ENCODE measurements around the gene ABCG2. TPM values are rescaled to one million over a fixed set of nuclear protein-coding genes. Genes with fewer than 3 reads are reported as not detected.

The ABCG2 gene
- total and polyA plus RNA-seq, 7 experiments from 2014 or later: 0.26 to 0.67 (median 0.46) TPM; not detected in 3

DNA sequence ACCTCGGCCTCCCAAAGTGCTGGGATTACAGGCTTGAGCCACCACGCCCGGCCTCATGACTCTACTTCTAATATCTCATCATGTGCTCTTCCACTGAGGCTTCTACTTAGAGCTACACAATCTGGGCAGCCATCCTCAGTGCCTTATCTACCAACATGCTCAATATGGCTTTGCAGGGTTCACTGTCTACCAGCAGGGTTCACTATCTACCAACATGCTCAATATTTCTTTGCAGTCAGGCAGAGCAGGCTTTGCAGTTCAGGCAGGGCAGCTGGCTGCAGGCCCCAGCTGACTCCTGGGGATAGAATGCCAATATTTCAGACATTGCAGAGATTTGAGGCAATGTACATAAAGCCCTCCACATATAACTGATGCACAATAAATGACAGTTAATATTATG, 103.5 kb downstream of the ABCG2 start:
- Histone ChIP-seq H3K4me1 (ENCODE audit: control insufficient read depth in 2 of 2, insufficient read depth in 2 of 2, low read length in 2 of 2) (no peaks in the 10 kb centered on the region), H3K27me3 (ENCODE audit: control insufficient read depth in 2 of 2, insufficient read depth in 2 of 2, low read length in 2 of 2) (no peaks in the 10 kb centered on the region), H3K9me3 (ENCODE audit: control insufficient read depth in 2 of 3, low read length in 3 of 3) (no peaks in the 10 kb centered on the region), H3K4me3 (ENCODE audit: low read length) (no peak overlapping the region), H3K27ac (ENCODE audit: low read depth, low read length) (no peak overlapping the region), H3K36me3 (ENCODE audit: control insufficient read depth in 2 of 3, insufficient read depth in 3 of 3, low read length in 3 of 3) (peaks cover 0 to 8% (median 0%) of the 10 kb centered on the region in 3 experiments)
- CTCF ChIA-PET: interaction anchor here (0.6 kb wide), 1 partner anchor 351 kb away, joined by 6 read pairs; no protein-coding TSS in a partner anchor
- Mint-ChIP-seq H3K27ac (no peak overlapping the region), H3K27me3 (no peaks in the 10 kb centered on the region), H3K4me1 (no peaks in the 10 kb centered on the region), H3K4me3 (no peak overlapping the region), H3K36me3 (peaks cover 3 to 37% (median 12%) of the 10 kb centered on the region in 5 donors), H3K9me3 (no peaks in the 10 kb centered on the region)
- ATAC-seq (no peak), DNase-seq (no peak)
- POLR2A ChIA-PET: no interaction called here
- intact Hi-C loops (cut with micrococcal nuclease): no loop called here

- no peaks in the 10 kb centered on the region for H3K9me3 Mint-ChIP-seq
- H3K4me1 Mint-ChIP-seq: no peaks in the 10 kb centered on the region
- CTCF ChIA-PET: no interaction called here
- H3K27me3 ChIP-seq (ENCODE audit: control insufficient read depth in 2 of 2, insufficient read depth in 2 of 2, low read length in 2 of 2): no peaks in the 10 kb centered on the region
- peaks cover 3 to 30% (median 12%) of the 10 kb centered on the region in 5 donors for H3K36me3 Mint-ChIP-seq
- H3K4me3 Mint-ChIP-seq: no peak overlapping the region
- H3K36me3 ChIP-seq (ENCODE audit: control insufficient read depth in 2 of 3, insufficient read depth in 3 of 3, low read length in 3 of 3): peaks cover 0 to 8% (median 0%) of the 10 kb centered on the region in 3 experiments
- no peaks in the 10 kb centered on the region for H3K4me1 ChIP-seq (ENCODE audit: control insufficient read depth in 2 of 2, insufficient read depth in 2 of 2, low read length in 2 of 2)
- H3K27ac ChIP-seq (ENCODE audit: low read depth, low read length): no peak overlapping the region
- no peaks in the 10 kb centered on the region for H3K9me3 ChIP-seq (ENCODE audit: control insufficient read depth in 2 of 3, low read length in 3 of 3)
- no peak for ATAC-seq
- H3K27me3 Mint-ChIP-seq: no peaks in the 10 kb centered on the region
- POLR2A ChIA-PET: no interaction called here
- no peak overlapping the region for H3K4me3 ChIP-seq (ENCODE audit: low read length)
- H3K27ac Mint-ChIP-seq: no peak overlapping the region
- intact Hi-C loops (cut with micrococcal nuclease): no loop called here
- DNase-seq: no peak
Measured at GRCh38 chr4:88054229-88054628, 104.2 kb downstream of the ABCG2 start.

DNA sequence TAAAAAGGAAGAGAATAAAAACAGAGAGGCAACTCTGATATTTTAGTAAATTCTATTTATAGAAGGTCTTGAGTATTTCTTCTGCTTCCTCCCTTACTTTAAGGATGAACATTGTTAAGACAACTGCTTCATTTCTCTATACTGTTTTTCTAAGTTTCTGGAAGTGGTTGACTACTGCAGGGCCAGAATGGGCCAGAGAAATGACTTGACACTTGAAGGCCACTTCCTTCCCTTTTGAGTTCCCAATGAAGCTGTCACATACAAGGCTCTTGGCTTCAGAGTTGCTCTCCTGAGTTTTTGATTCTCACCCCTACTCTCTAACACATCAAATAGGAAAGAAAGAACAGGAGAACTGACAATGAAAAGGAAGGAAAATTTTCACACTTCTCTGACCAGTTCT, 113.4 kb downstream of the ABCG2 start:
- Mint-ChIP-seq H3K36me3 (peaks cover 0 to 36% (median 9%) of the 10 kb centered on the region in 5 donors), H3K4me3 (no peak overlapping the region), H3K27ac (no peak overlapping the region), H3K9me3 (no peaks in the 10 kb centered on the region), H3K4me1 (peaks cover 0 to 4% (median 4%) of the 10 kb centered on the region in 7 donors), H3K27me3 (no peaks in the 10 kb centered on the region)
- CTCF ChIA-PET: no interaction called here
- intact Hi-C loops (cut with micrococcal nuclease): no loop called here
- ATAC-seq (no peak), DNase-seq (no peak)
- Histone ChIP-seq H3K4me1 (ENCODE audit: control insufficient read depth in 2 of 2, insufficient read depth in 2 of 2, low read length in 2 of 2) (no peaks in the 10 kb centered on the region), H3K4me3 (ENCODE audit: low read length) (no peak overlapping the region), H3K9me3 (ENCODE audit: control insufficient read depth in 2 of 3, low read length in 3 of 3) (no peaks in the 10 kb centered on the region), H3K36me3 (ENCODE audit: control insufficient read depth in 2 of 3, insufficient read depth in 3 of 3, low read length in 3 of 3) (peaks cover 0 to 15% (median 7%) of the 10 kb centered on the region in 3 experiments), H3K27me3 (ENCODE audit: control insufficient read depth in 2 of 2, insufficient read depth in 2 of 2, low read length in 2 of 2) (no peaks in the 10 kb centered on the region), H3K27ac (ENCODE audit: low read depth, low read length) (no peak overlapping the region)
- POLR2A ChIA-PET: no interaction called here

DNA sequence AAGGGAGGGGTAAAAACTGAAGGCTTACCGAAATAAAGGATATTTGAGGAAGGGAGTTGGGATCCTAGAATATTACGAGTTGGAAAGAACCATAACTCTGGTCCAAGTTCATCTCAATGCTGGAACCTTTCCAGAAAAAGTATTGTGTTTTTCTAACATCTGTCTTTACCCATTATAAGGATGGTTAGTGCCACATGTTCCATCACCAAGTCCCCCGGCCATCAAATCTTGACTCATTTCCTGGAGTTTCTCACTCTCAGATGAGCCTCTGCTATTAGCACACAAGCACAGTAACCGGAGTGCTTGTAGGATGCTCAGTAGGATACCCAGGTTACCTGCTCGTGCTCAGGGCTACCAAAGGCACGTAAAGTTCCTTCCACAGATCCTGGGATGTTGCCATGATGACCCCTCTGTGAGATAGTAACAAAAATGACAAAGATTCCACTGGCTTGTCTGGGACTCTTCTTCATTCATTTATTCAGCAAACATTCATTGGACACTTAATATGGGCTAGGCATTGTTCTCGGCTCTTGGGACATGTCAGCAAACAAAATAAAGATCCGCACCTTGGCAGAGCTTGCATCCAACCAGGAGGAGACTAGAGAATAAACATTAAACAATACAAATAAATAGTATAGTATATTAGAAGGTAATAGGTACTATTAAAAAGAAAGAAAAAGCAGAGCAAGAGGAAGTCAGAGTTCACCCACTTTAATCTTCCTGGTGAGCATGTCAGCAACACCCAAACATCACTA, 114.7 kb downstream of the ABCG2 start:
- Mint-ChIP-seq H3K9me3 (no peaks in the 10 kb centered on the region), H3K4me3 (no peak overlapping the region), H3K4me1 (peaks cover 0 to 4% (median 4%) of the 10 kb centered on the region in 7 donors), H3K36me3 (peaks cover 0 to 41% (median 11%) of the 10 kb centered on the region in 5 donors), H3K27ac (no peak overlapping the region), H3K27me3 (no peaks in the 10 kb centered on the region)
- ChIA-PET POLR2A (no interaction called here), CTCF (no interaction called here)
- intact Hi-C loops (cut with micrococcal nuclease): no loop called here
- no peaks in the 10 kb centered on the region for H3K9me3 ChIP-seq (ENCODE audit: control insufficient read depth in 2 of 3, low read length in 3 of 3)
- ATAC-seq: no peak
- no peak for DNase-seq
- H3K27me3 ChIP-seq (ENCODE audit: control insufficient read depth in 2 of 2, insufficient read depth in 2 of 2, low read length in 2 of 2): no peaks in the 10 kb centered on the region
- H3K27ac ChIP-seq (ENCODE audit: low read depth, low read length): no peak overlapping the region
- H3K4me1 ChIP-seq (ENCODE audit: control insufficient read depth in 2 of 2, insufficient read depth in 2 of 2, low read length in 2 of 2): no peaks in the 10 kb centered on the region
- H3K4me3 ChIP-seq (ENCODE audit: low read length): no peak overlapping the region
- H3K36me3 ChIP-seq (ENCODE audit: control insufficient read depth in 2 of 3, insufficient read depth in 3 of 3, low read length in 3 of 3): peaks cover 2 to 24% (median 7%) of the 10 kb centered on the region in 3 experiments

GRCh38 chr4:88043001-88043400, 115.4 kb downstream of the ABCG2 start:
- peaks cover 5 to 30% (median 7%) of the 10 kb centered on the region in 3 experiments for H3K36me3 ChIP-seq (ENCODE audit: control insufficient read depth in 2 of 3, insufficient read depth in 3 of 3, low read length in 3 of 3)
- H3K4me1 Mint-ChIP-seq: peaks cover 0 to 3% (median 3%) of the 10 kb centered on the region in 7 donors
- no peak overlapping the region for H3K4me3 Mint-ChIP-seq
- CTCF ChIA-PET: no interaction called here
- DNase-seq (no peak), ATAC-seq (no peak)
- no peaks in the 10 kb centered on the region for H3K4me1 ChIP-seq (ENCODE audit: control insufficient read depth in 2 of 2, insufficient read depth in 2 of 2, low read length in 2 of 2)
- H3K27me3 ChIP-seq (ENCODE audit: control insufficient read depth in 2 of 2, insufficient read depth in 2 of 2, low read length in 2 of 2): no peaks in the 10 kb centered on the region
- H3K36me3 Mint-ChIP-seq: peaks cover 0 to 46% (median 8%) of the 10 kb centered on the region in 5 donors
- POLR2A ChIA-PET: no interaction called here
- no peak overlapping the region for H3K27ac ChIP-seq (ENCODE audit: low read depth, low read length)
- H3K27ac Mint-ChIP-seq: no peak overlapping the region
- no peaks in the 10 kb centered on the region for H3K9me3 ChIP-seq (ENCODE audit: control insufficient read depth in 2 of 3, low read length in 3 of 3)
- intact Hi-C loops (cut with micrococcal nuclease): no loop called here
- H3K27me3 Mint-ChIP-seq: no peaks in the 10 kb centered on the region
- H3K9me3 Mint-ChIP-seq: no peaks in the 10 kb centered on the region
- H3K4me3 ChIP-seq (ENCODE audit: low read length): no peak overlapping the region

- no peak for DNase-seq
- H3K27me3 Mint-ChIP-seq: no peaks in the 10 kb centered on the region
- no peak overlapping the region for H3K27ac ChIP-seq (ENCODE audit: low read depth, low read length)
- peaks cover 0 to 2% (median 0%) of the 10 kb centered on the region in 7 donors for H3K4me1 Mint-ChIP-seq
- no peak overlapping the region for H3K4me3 ChIP-seq (ENCODE audit: low read length)
- peaks cover 5 to 37% (median 7%) of the 10 kb centered on the region in 3 experiments for H3K36me3 ChIP-seq (ENCODE audit: control insufficient read depth in 2 of 3, insufficient read depth in 3 of 3, low read length in 3 of 3)
- no peaks in the 10 kb centered on the region for H3K27me3 ChIP-seq (ENCODE audit: control insufficient read depth in 2 of 2, insufficient read depth in 2 of 2, low read length in 2 of 2)
- intact Hi-C loops (cut with micrococcal nuclease): no loop called here
- no peaks in the 10 kb centered on the region for H3K9me3 Mint-ChIP-seq
- no peak for ATAC-seq
- H3K27ac Mint-ChIP-seq: no peak overlapping the region
- no peaks in the 10 kb centered on the region for H3K9me3 ChIP-seq (ENCODE audit: control insufficient read depth in 2 of 3, low read length in 3 of 3)
- CTCF ChIA-PET: no interaction called here
- POLR2A ChIA-PET: no interaction called here
- no peaks in the 10 kb centered on the region for H3K4me1 ChIP-seq (ENCODE audit: control insufficient read depth in 2 of 2, insufficient read depth in 2 of 2, low read length in 2 of 2)
- H3K36me3 Mint-ChIP-seq: peaks cover 0 to 44% (median 10%) of the 10 kb centered on the region in 5 donors
- no peak overlapping the region for H3K4me3 Mint-ChIP-seq
Measured at GRCh38 chr4:88041626-88042025, 116.8 kb downstream of the ABCG2 start.

DNA sequence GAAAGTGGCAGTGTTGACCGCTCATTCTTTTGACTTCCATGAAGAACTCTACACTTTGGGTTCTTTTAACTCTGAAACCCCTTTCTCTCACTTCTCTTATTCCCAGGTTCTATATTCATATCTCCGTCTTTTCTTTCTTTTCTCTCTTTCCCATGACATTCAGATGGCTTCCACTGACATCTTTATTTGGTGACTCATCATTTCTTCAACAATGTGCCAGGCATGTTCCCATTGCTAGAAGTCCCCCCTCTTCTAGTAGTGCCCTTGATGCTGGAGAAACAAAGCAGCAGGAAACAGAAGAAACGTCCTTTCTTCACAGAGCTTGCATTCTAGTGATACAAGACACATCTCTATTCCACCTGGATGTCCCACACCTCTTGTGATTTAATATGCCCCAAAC, 117.7 kb downstream of the ABCG2 start:
- Histone ChIP-seq H3K27me3 (ENCODE audit: control insufficient read depth in 2 of 2, insufficient read depth in 2 of 2, low read length in 2 of 2) (no peaks in the 10 kb centered on the region), H3K27ac (ENCODE audit: low read depth, low read length) (no peak overlapping the region), H3K9me3 (ENCODE audit: control insufficient read depth in 2 of 3, low read length in 3 of 3) (no peaks in the 10 kb centered on the region), H3K36me3 (ENCODE audit: control insufficient read depth in 2 of 3, insufficient read depth in 3 of 3, low read length in 3 of 3) (peaks cover 5 to 38% (median 7%) of the 10 kb centered on the region in 3 experiments), H3K4me3 (ENCODE audit: low read length) (no peak overlapping the region), H3K4me1 (ENCODE audit: control insufficient read depth in 2 of 2, insufficient read depth in 2 of 2, low read length in 2 of 2) (no peaks in the 10 kb centered on the region)
- H3K4me3 Mint-ChIP-seq: no peak overlapping the region
- H3K27ac Mint-ChIP-seq: no peak overlapping the region
- H3K36me3 Mint-ChIP-seq: peaks cover 0 to 41% (median 9%) of the 10 kb centered on the region in 5 donors
- ChIA-PET CTCF (no interaction called here), POLR2A (no interaction called here)
- H3K9me3 Mint-ChIP-seq: no peaks in the 10 kb centered on the region
- peaks cover 0 to 2% (median 0%) of the 10 kb centered on the region in 7 donors for H3K4me1 Mint-ChIP-seq
- ATAC-seq (no peak), DNase-seq (no peak)
- H3K27me3 Mint-ChIP-seq: no peaks in the 10 kb centered on the region
- intact Hi-C loops (cut with micrococcal nuclease): no loop called here
